ENCODE data around the gene FLYWCH1.
"Not testable (repeated sequence)": the region's sequence is repeated elsewhere in the genome, so short reads cannot be mapped to it uniquely, and the experiment has no call there.

Gene FLYWCH1

GRCh38 chr16:2926650-2926999, 14.9 kb downstream of the FLYWCH1 start:
- no peak for DNase-seq (ENCODE audit: low spot score)
- FAIRE-seq, result no peak

GRCh38 chr16:2927010-2927646, 15.4 kb downstream of the FLYWCH1 start:
- DNase-seq (ENCODE audit: low spot score), result peak; percentile 64
- no peak for FAIRE-seq

GRCh38 chr16:2928151-2928550, 16.4 kb downstream of the FLYWCH1 start:
- not testable (repeated sequence) for FAIRE-seq; DNase-seq (ENCODE audit: low spot score)

GRCh38 chr16:2928796-2929195, 17.1 kb downstream of the FLYWCH1 start:
- FAIRE-seq (no peak), DNase-seq (ENCODE audit: low spot score) (no peak)

GRCh38 chr16:2929693-2930092, 18.0 kb downstream of the FLYWCH1 start:
- FAIRE-seq, result no peak
- DNase-seq (ENCODE audit: low spot score), result no peak

GRCh38 chr16:2930236-2930635, 18.5 kb downstream of the FLYWCH1 start:
- no peak for FAIRE-seq
- DNase-seq (ENCODE audit: low spot score), result no peak

- not testable (repeated sequence) for DNase-seq (ENCODE audit: low spot score); FAIRE-seq
These were observed 19.6 kb downstream of the FLYWCH1 start for GRCh38 chr16:2931231-2931914.

GRCh38 chr16:2933136-2933535, 21.4 kb downstream of the FLYWCH1 start:
- DNase-seq (ENCODE audit: low spot score), result no peak

GRCh38 chr16:2933701-2934100, 22.0 kb downstream of the FLYWCH1 start:
- DNase-seq (ENCODE audit: low spot score), result no peak
- no peak for FAIRE-seq

More at GRCh38 chr16:2933136-2933535, 21.4 kb downstream of the FLYWCH1 start:
- FAIRE-seq, result no peak

GRCh38 chr16:2934450-2934849, 22.7 kb downstream of the FLYWCH1 start:
- FAIRE-seq, result no peak
- DNase-seq (ENCODE audit: low spot score), result no peak

GRCh38 chr16:2936436-2937011, 24.8 kb downstream of the FLYWCH1 start:
- no peak for FAIRE-seq
- no peak for DNase-seq (ENCODE audit: low spot score)

GRCh38 chr16:2937170-2937569, 25.4 kb downstream of the FLYWCH1 start:
- FAIRE-seq, result no peak

GRCh38 chr16:2938206-2938605, 26.5 kb downstream of the FLYWCH1 start:
- FAIRE-seq (no peak), DNase-seq (ENCODE audit: low spot score) (no peak)

More at GRCh38 chr16:2937170-2937569, 25.4 kb downstream of the FLYWCH1 start:
- DNase-seq (ENCODE audit: low spot score), result no peak

GRCh38 chr16:2939968-2940367, 28.2 kb downstream of the FLYWCH1 start:
- no peak for DNase-seq (ENCODE audit: low spot score)
- no peak for FAIRE-seq

- FAIRE-seq, result no peak
- no peak for DNase-seq (ENCODE audit: low spot score)
These were observed 30.3 kb downstream of the FLYWCH1 start for GRCh38 chr16:2942045-2942444.

GRCh38 chr16:2943716-2944115, 32.0 kb downstream of the FLYWCH1 start:
- FAIRE-seq; DNase-seq (ENCODE audit: low spot score): not testable (repeated sequence)

GRCh38 chr16:2946649-2947048, 34.9 kb downstream of the FLYWCH1 start:
- no peak for DNase-seq (ENCODE audit: low spot score)
- FAIRE-seq, result no peak

GRCh38 chr16:2948807-2949704, 37.3 kb downstream of the FLYWCH1 start:
- no peak for DNase-seq (ENCODE audit: low spot score)
- FAIRE-seq, result no peak

- FAIRE-seq (no peak), DNase-seq (ENCODE audit: low spot score) (no peak)
These were observed 38.1 kb downstream of the FLYWCH1 start for GRCh38 chr16:2949705-2950352.

GRCh38 chr16:2950353-2950724, 38.6 kb downstream of the FLYWCH1 start:
- DNase-seq (ENCODE audit: low spot score) (no peak), FAIRE-seq (no peak)

GRCh38 chr16:2950773-2951172, 39.0 kb downstream of the FLYWCH1 start:
- FAIRE-seq (no peak), DNase-seq (ENCODE audit: low spot score) (no peak)

Measured in RCC 7860 (cell line).